ENCODE measurements around the gene DDX6. TPM values are rescaled to one million over a fixed set of nuclear protein-coding genes. Genes with fewer than 3 reads are reported as not detected.

The DDX6 gene
- polyA plus RNA-seq, 1 donor from 2014 or later, result 76.1 TPM

DNA sequence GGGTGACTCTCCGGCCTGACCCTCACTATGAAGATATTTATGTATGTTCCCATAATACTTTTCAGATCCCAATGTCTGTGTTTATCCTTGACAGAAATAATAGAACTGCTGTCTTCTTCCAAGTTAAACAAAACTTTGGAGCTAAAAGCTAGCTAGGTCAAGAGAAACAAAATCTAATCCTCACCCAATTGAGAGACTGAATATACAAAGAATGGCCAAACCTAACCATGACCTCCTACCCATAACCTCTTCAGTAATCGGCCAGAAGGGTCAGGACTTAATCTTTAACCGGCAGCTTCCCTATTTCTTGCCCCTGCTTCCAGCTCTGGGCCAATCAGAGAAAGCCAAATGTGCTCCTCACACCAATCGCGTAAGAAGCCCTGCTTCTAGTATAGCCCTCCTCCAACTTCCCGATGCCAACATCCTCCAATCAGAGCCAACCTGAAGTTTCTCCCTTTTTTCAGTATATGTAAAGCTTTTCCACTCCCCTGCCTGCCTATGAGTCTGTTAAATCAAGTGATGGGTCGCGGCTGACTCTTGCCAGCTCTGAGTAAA, 1.7 kb upstream of the DDX6 start:
- no peaks in the 10 kb centered on the region for H4K20me1 ChIP-seq (ENCODE audit: insufficient read depth)
- H3K4me2 ChIP-seq (ENCODE audit: low read length), result peak overlapping the region; percentile 46
- H2AFZ ChIP-seq (ENCODE audit: low read depth, low read length), result no peak overlapping the region
- no peaks in the 10 kb centered on the region for H3K9me2 ChIP-seq (ENCODE audit: insufficient read depth, low read length)
- peaks cover 5% of the 10 kb centered on the region for H3F3A ChIP-seq (ENCODE audit: insufficient read depth, low read length, poor library complexity, severe bottlenecking)
- no peaks in the 10 kb centered on the region for H3K36me3 ChIP-seq (ENCODE audit: insufficient read depth, low read length)
- H3K9me3 ChIP-seq (ENCODE audit: low read length), result no peaks in the 10 kb centered on the region
- peak overlapping the region; percentile 100 for H3K27ac ChIP-seq (ENCODE audit: low read length)
- H3K27me3 ChIP-seq (ENCODE audit: insufficient read depth, low read depth, low read length), result no peaks in the 10 kb centered on the region
- H3K79me2 ChIP-seq (replicated peaks; ENCODE audit: insufficient read depth, low read length), result peaks cover 30% of the 10 kb centered on the region
- peak overlapping the region; percentile 100 for H3K9ac ChIP-seq (ENCODE audit: low read length)
- peak overlapping the region; percentile 68 for H3K4me3 ChIP-seq (ENCODE audit: low read length)
- TF ChIP-seq EP300 (conservative IDR thresholded peaks at IDR 0.05; ENCODE audit: poor library complexity, severe bottlenecking) (no peak), REST (IDR thresholded peaks at IDR 0.05; ENCODE audit: borderline replicate concordance) (no peak), MXI1 (conservative IDR thresholded peaks at IDR 0.05; ENCODE audit: poor library complexity, severe bottlenecking) (no peak), SMC3 (conservative IDR thresholded peaks at IDR 0.05; ENCODE audit: poor library complexity) (no peak), POLR2AphosphoS5 (IDR thresholded peaks at IDR 0.05) (no peak), RAD21 (conservative IDR thresholded peaks at IDR 0.05) (no peak), EZH2 (IDR thresholded peaks at IDR 0.05; ENCODE audit: borderline replicate concordance, insufficient read depth, low read length, poor library complexity, severe bottlenecking) (no peak), TAF1 (IDR thresholded peaks at IDR 0.05; ENCODE audit: low read depth) (no peak)
- TF ChIP-seq, protein P1, sequence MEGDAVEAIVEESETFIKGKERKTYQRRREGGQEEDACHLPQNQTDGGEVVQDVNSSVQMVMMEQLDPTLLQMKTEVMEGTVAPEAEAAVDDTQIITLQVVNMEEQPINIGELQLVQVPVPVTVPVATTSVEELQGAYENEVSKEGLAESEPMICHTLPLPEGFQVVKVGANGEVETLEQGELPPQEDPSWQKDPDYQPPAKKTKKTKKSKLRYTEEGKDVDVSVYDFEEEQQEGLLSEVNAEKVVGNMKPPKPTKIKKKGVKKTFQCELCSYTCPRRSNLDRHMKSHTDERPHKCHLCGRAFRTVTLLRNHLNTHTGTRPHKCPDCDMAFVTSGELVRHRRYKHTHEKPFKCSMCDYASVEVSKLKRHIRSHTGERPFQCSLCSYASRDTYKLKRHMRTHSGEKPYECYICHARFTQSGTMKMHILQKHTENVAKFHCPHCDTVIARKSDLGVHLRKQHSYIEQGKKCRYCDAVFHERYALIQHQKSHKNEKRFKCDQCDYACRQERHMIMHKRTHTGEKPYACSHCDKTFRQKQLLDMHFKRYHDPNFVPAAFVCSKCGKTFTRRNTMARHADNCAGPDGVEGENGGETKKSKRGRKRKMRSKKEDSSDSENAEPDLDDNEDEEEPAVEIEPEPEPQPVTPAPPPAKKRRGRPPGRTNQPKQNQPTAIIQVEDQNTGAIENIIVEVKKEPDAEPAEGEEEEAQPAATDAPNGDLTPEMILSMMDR (IDR thresholded peaks at IDR 0.05; ENCODE audit: poor library complexity, severe bottlenecking), result no peak

GRCh38 chr11:118791961-118792569, 1.1 kb upstream of the DDX6 start:
- Histone ChIP-seq H2AFZ (ENCODE audit: low read depth, low read length) (peak overlapping the region; percentile 97), H3K9me3 (ENCODE audit: low read length) (no peaks in the 10 kb centered on the region), H3K27ac (ENCODE audit: low read length) (peak overlapping the region; percentile 100), H3K36me3 (ENCODE audit: insufficient read depth, low read length) (no peaks in the 10 kb centered on the region), H3K9ac (ENCODE audit: low read length) (peak overlapping the region; percentile 100), H3K9me2 (ENCODE audit: insufficient read depth, low read length) (no peaks in the 10 kb centered on the region), H3F3A (ENCODE audit: insufficient read depth, low read length, poor library complexity, severe bottlenecking) (peaks cover 5% of the 10 kb centered on the region), H4K20me1 (ENCODE audit: insufficient read depth) (no peaks in the 10 kb centered on the region), H3K27me3 (ENCODE audit: insufficient read depth, low read depth, low read length) (no peaks in the 10 kb centered on the region), H3K4me3 (ENCODE audit: low read length) (peak overlapping the region; percentile 68), H3K79me2 (replicated peaks; ENCODE audit: insufficient read depth, low read length) (peaks cover 36% of the 10 kb centered on the region), H3K4me2 (ENCODE audit: low read length) (peak overlapping the region; percentile 46)
- TF ChIP-seq, protein P1 (IDR thresholded peaks at IDR 0.05; ENCODE audit: poor library complexity, severe bottlenecking), result peak; percentile 34
- TF ChIP-seq EP300 (conservative IDR thresholded peaks at IDR 0.05; ENCODE audit: poor library complexity, severe bottlenecking), result no peak

Data from neural cell (in vitro differentiated cells).